BE2C (cell line): Measurements from ENCODE around the gene PLIN1.

Experiments
- DNase-seq: peaks from one replicate; pipeline ENCODE4 v3.0.0-alpha.2; 2020
- H3K27me3 ChIP-seq: fragments of 250-450 bp; sonication (Bioruptor Pico); 2 replicates; pipeline ENCODE4 v1.5.1; 2020; ENCODE audit warnings: mild to moderate bottlenecking
- H3K36me3 ChIP-seq: fragments of 250-450 bp; sonication (Bioruptor Pico); 2 replicates; pipeline ENCODE4 v1.5.1; 2020; ENCODE audit warnings: mild to moderate bottlenecking
- H3K4me1 ChIP-seq: fragments of 250-450 bp; sonication (Bioruptor Pico); 2 replicates; pipeline ENCODE4 v1.5.1; 2020
- H3K4me3 ChIP-seq: 2 replicates; pipeline ENCODE4 v1.5.1; 2011; ENCODE audit warnings: low read depth, low read length
- H3K9me3 ChIP-seq: fragments of 250-450 bp; sonication (Bioruptor Pico); 2 replicates; pipeline ENCODE4 v1.5.1; 2020
- TF ChIP-seq, protein P1 (sequence below): IDR thresholded peaks from 2 replicates; pipeline ENCODE4 v1.5.1; 2012; ENCODE audit warnings: mild to moderate bottlenecking, low read depth, low read length

Gene PLIN1

GRCh38 chr15:89647191-89647851 lies 31.8 kb downstream of the PLIN1 start:
- TF ChIP-seq, protein P1, sequence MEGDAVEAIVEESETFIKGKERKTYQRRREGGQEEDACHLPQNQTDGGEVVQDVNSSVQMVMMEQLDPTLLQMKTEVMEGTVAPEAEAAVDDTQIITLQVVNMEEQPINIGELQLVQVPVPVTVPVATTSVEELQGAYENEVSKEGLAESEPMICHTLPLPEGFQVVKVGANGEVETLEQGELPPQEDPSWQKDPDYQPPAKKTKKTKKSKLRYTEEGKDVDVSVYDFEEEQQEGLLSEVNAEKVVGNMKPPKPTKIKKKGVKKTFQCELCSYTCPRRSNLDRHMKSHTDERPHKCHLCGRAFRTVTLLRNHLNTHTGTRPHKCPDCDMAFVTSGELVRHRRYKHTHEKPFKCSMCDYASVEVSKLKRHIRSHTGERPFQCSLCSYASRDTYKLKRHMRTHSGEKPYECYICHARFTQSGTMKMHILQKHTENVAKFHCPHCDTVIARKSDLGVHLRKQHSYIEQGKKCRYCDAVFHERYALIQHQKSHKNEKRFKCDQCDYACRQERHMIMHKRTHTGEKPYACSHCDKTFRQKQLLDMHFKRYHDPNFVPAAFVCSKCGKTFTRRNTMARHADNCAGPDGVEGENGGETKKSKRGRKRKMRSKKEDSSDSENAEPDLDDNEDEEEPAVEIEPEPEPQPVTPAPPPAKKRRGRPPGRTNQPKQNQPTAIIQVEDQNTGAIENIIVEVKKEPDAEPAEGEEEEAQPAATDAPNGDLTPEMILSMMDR: peak; percentile 82
- Histone ChIP-seq H3K36me3 (peaks cover 18% of the 10 kb centered on the region), H3K4me3 (no peak overlapping the region), H3K9me3 (no peaks in the 10 kb centered on the region), H3K27me3 (no peaks in the 10 kb centered on the region), H3K4me1 (no peaks in the 10 kb centered on the region)
- DNase-seq: peak; percentile 83

DNA sequence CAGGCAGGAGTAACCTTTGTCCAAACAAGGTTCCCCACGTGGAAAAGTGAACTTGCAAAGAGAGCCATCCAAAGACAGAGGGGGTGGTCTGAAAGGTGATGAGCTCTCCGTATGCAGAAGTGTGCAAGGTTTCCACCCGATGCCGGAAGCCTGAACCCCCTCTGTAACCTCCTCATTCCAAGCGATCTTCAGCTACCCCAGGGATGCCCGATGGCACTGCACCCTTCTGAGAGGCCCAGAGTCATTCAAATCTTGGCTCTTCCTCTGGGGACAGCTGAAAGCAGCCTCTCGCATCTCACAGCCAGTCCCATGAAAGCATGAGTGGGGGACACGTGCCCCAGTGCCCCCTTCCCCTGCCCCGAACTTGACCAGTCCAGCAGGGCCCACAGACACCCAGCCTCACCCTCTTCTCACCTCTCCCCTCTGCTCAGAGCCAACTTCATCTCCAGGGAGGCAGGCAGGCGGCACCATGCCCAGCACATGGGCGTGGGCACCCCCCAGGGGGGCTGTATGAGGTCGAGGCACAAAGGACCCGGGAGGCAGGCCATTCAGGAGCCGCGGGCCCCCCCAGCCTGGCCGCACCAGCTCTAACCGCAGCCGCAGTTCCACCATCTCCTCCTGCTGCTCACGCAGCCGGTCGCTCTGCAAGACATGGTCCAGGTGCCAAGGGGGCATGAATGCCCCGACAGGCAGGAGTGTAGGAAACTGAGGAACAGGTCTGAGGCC lies 32.6 kb downstream of the PLIN1 start:
- Histone ChIP-seq H3K4me1 (no peaks in the 10 kb centered on the region), H3K36me3 (peaks cover 18% of the 10 kb centered on the region), H3K27me3 (no peaks in the 10 kb centered on the region), H3K4me3 (no peak overlapping the region), H3K9me3 (no peaks in the 10 kb centered on the region)
- TF ChIP-seq, protein P1: no peak
- no peak for DNase-seq

GRCh38 chr15:89645680-89646079 lies 33.5 kb downstream of the PLIN1 start:
- H3K27me3 ChIP-seq: no peaks in the 10 kb centered on the region
- no peaks in the 10 kb centered on the region for H3K9me3 ChIP-seq
- peaks cover 18% of the 10 kb centered on the region for H3K36me3 ChIP-seq
- no peaks in the 10 kb centered on the region for H3K4me1 ChIP-seq
- no peak for DNase-seq
- no peak overlapping the region for H3K4me3 ChIP-seq
- TF ChIP-seq, protein P1: no peak

- Histone ChIP-seq H3K9me3 (no peaks in the 10 kb centered on the region), H3K4me1 (no peaks in the 10 kb centered on the region), H3K36me3 (peaks cover 9% of the 10 kb centered on the region), H3K4me3 (no peak overlapping the region), H3K27me3 (no peaks in the 10 kb centered on the region)
- TF ChIP-seq, protein P1: no peak
- DNase-seq: no peak
Observed at GRCh38 chr15:89642106-89642505, 37.1 kb downstream of the PLIN1 start.

GRCh38 chr15:89641053-89641452 lies 38.1 kb downstream of the PLIN1 start:
- Histone ChIP-seq H3K27me3 (no peaks in the 10 kb centered on the region), H3K9me3 (no peaks in the 10 kb centered on the region), H3K4me3 (no peak overlapping the region), H3K36me3 (peaks cover 5% of the 10 kb centered on the region), H3K4me1 (no peaks in the 10 kb centered on the region)
- TF ChIP-seq, protein P1: no peak
- DNase-seq: no peak

DNA sequence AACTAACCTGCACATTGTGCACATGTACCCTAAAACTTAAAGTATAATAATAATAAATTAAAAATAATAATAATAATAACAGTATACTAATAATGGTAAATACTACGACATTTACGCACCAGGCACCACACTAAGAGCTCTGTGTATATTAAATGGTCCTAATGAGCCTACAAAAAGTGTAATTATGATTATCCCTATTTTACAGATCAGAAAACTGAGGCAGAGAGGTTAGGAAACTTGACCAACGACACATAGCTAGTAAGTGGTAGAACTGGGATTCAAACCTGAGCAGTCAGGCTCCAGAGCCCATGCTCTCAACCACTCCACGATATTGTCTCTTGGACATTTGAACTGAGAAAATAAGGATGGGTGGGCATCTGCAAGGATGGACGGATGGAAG lies 38.9 kb downstream of the PLIN1 start:
- Histone ChIP-seq H3K36me3 (peaks cover 5% of the 10 kb centered on the region), H3K4me1 (no peaks in the 10 kb centered on the region), H3K27me3 (no peaks in the 10 kb centered on the region), H3K4me3 (no peak overlapping the region), H3K9me3 (no peaks in the 10 kb centered on the region)
- TF ChIP-seq, protein P1: no peak
- DNase-seq: no peak
